ENCODE results near the gene CASP3.
"Not testable (repeated sequence)": the region's sequence is repeated elsewhere in the genome, so short reads cannot be mapped to it uniquely, and the experiment has no call there.

Gene CASP3

GRCh38 chr4:184599492-184600135 is 49.6 kb downstream of the CASP3 start:
- Mint-ChIP-seq H3K27ac (no peak overlapping the region), H3K4me3 (no peak overlapping the region), H3K9me3 (peaks cover 7% of the 10 kb centered on the region), H3K4me1 (no peaks in the 10 kb centered on the region), H3K36me3 (no peaks in the 10 kb centered on the region)
- no peak for ATAC-seq
- DNase-seq (ENCODE audit: low spot score in 2 of 2), result no peak

- DNase-seq (ENCODE audit: low spot score in 2 of 2) (no peak), ATAC-seq (no peak)
- Mint-ChIP-seq H3K4me1 (no peaks in the 10 kb centered on the region), H3K27ac (no peak overlapping the region), H3K4me3 (no peak overlapping the region), H3K36me3 (no peaks in the 10 kb centered on the region), H3K9me3 (peaks cover 4% of the 10 kb centered on the region)
Observed at GRCh38 chr4:184598753-184599491, 50.3 kb downstream of the CASP3 start.

GRCh38 chr4:184596617-184597185 is 52.5 kb downstream of the CASP3 start:
- H3K36me3 Mint-ChIP-seq, result no peaks in the 10 kb centered on the region
- no peak overlapping the region for H3K27ac Mint-ChIP-seq
- ATAC-seq (no peak), DNase-seq (ENCODE audit: low spot score in 2 of 2) (no peak)
- no peak overlapping the region for H3K4me3 Mint-ChIP-seq
- H3K9me3 Mint-ChIP-seq, result no peaks in the 10 kb centered on the region
- H3K4me1 Mint-ChIP-seq, result no peaks in the 10 kb centered on the region

GRCh38 chr4:184596044-184596616 is 53.1 kb downstream of the CASP3 start:
- H3K27ac Mint-ChIP-seq, result no peak overlapping the region
- no peak for DNase-seq (ENCODE audit: low spot score in 2 of 2)
- H3K9me3 Mint-ChIP-seq, result no peaks in the 10 kb centered on the region
- no peaks in the 10 kb centered on the region for H3K4me1 Mint-ChIP-seq
- H3K36me3 Mint-ChIP-seq, result no peaks in the 10 kb centered on the region
- ATAC-seq, result no peak
- H3K4me3 Mint-ChIP-seq, result no peak overlapping the region

- H3K36me3 Mint-ChIP-seq, result no peaks in the 10 kb centered on the region
- no peak for ATAC-seq
- H3K9me3 Mint-ChIP-seq, result no peaks in the 10 kb centered on the region
- no peaks in the 10 kb centered on the region for H3K4me1 Mint-ChIP-seq
- H3K27ac Mint-ChIP-seq, result no peak overlapping the region
- no peak overlapping the region for H3K4me3 Mint-ChIP-seq
- DNase-seq (ENCODE audit: low spot score in 2 of 2), result no peak
Observed at GRCh38 chr4:184595430-184595829, 53.8 kb downstream of the CASP3 start.

GRCh38 chr4:184593461-184593860 is 55.8 kb downstream of the CASP3 start:
- no peak overlapping the region for H3K27ac Mint-ChIP-seq
- no peaks in the 10 kb centered on the region for H3K36me3 Mint-ChIP-seq
- H3K9me3 Mint-ChIP-seq, result no peaks in the 10 kb centered on the region
- no peaks in the 10 kb centered on the region for H3K4me1 Mint-ChIP-seq
- ATAC-seq (no peak), DNase-seq (ENCODE audit: low spot score in 2 of 2) (no peak)
- H3K4me3 Mint-ChIP-seq, result no peak overlapping the region

GRCh38 chr4:184591747-184592270 is 57.4 kb downstream of the CASP3 start:
- not testable (repeated sequence) for H3K9me3 Mint-ChIP-seq; H3K4me1 Mint-ChIP-seq; H3K36me3 Mint-ChIP-seq; H3K27ac Mint-ChIP-seq; DNase-seq (ENCODE audit: low spot score in 2 of 2); H3K4me3 Mint-ChIP-seq; ATAC-seq

GRCh38 chr4:184591070-184591677 is 58.1 kb downstream of the CASP3 start:
- H3K4me3 Mint-ChIP-seq, result no peak overlapping the region
- no peaks in the 10 kb centered on the region for H3K36me3 Mint-ChIP-seq
- H3K9me3 Mint-ChIP-seq, result no peaks in the 10 kb centered on the region
- no peaks in the 10 kb centered on the region for H3K4me1 Mint-ChIP-seq
- DNase-seq (ENCODE audit: low spot score in 2 of 2) (no peak), ATAC-seq (no peak)
- no peak overlapping the region for H3K27ac Mint-ChIP-seq

- no peak overlapping the region for H3K27ac Mint-ChIP-seq
- ATAC-seq (no peak), DNase-seq (ENCODE audit: low spot score in 2 of 2) (no peak)
- no peaks in the 10 kb centered on the region for H3K9me3 Mint-ChIP-seq
- H3K36me3 Mint-ChIP-seq, result no peaks in the 10 kb centered on the region
- no peak overlapping the region for H3K4me3 Mint-ChIP-seq
- H3K4me1 Mint-ChIP-seq, result no peaks in the 10 kb centered on the region
Observed at GRCh38 chr4:184590196-184590595, 59.1 kb downstream of the CASP3 start.

- Mint-ChIP-seq H3K4me3 (no peak overlapping the region), H3K36me3 (no peaks in the 10 kb centered on the region)
- no peak for ATAC-seq
Observed at GRCh38 chr4:184588893-184589292, 60.4 kb downstream of the CASP3 start.

GRCh38 chr4:184587701-184588100 is 61.5 kb downstream of the CASP3 start:
- Mint-ChIP-seq H3K36me3 (no peaks in the 10 kb centered on the region), H3K4me1 (peaks cover 17% of the 10 kb centered on the region), H3K4me3 (no peak overlapping the region), H3K9me3 (no peaks in the 10 kb centered on the region), H3K27ac (no peak overlapping the region)
- ATAC-seq (no peak), DNase-seq (ENCODE audit: low spot score in 2 of 2) (no peak)

More at GRCh38 chr4:184588893-184589292, 60.4 kb downstream of the CASP3 start:
- peaks cover 9% of the 10 kb centered on the region for H3K4me1 Mint-ChIP-seq
- no peaks in the 10 kb centered on the region for H3K9me3 Mint-ChIP-seq
- DNase-seq (ENCODE audit: low spot score in 2 of 2), result no peak
- no peak overlapping the region for H3K27ac Mint-ChIP-seq

GRCh38 chr4:184587221-184587620 is 62.0 kb downstream of the CASP3 start:
- H3K9me3 Mint-ChIP-seq, result no peaks in the 10 kb centered on the region
- no peak overlapping the region for H3K4me3 Mint-ChIP-seq
- DNase-seq (ENCODE audit: low spot score in 2 of 2) (no peak), ATAC-seq (no peak)
- H3K4me1 Mint-ChIP-seq, result peaks cover 17% of the 10 kb centered on the region
- no peak overlapping the region for H3K27ac Mint-ChIP-seq
- no peaks in the 10 kb centered on the region for H3K36me3 Mint-ChIP-seq

GRCh38 chr4:184583738-184584502 is 65.3 kb downstream of the CASP3 start:
- DNase-seq (ENCODE audit: low spot score in 2 of 2) (no peak), ATAC-seq (peak; percentile 89)
- peak overlapping the region; percentile 75 for H3K27ac Mint-ChIP-seq
- H3K4me3 Mint-ChIP-seq, result peak overlapping the region; percentile 21
- H3K4me1 Mint-ChIP-seq, result peaks cover 17% of the 10 kb centered on the region
- no peaks in the 10 kb centered on the region for H3K9me3 Mint-ChIP-seq
- H3K36me3 Mint-ChIP-seq, result no peaks in the 10 kb centered on the region

All from stimulated activated effector memory CD8-positive, alpha-beta T cell treated with anti-CD3 and anti-CD28 coated beads, Interleukin-12 subunit alpha, Interleukin-12 subunit beta, amount 100 ng/mL, for 72 hours (primary cell).